HepG2 (cell line): ENCODE data around the gene JAZF1. TPM values are rescaled to one million over a fixed set of nuclear protein-coding genes. Genes with fewer than 3 reads are reported as not detected.

Experiments used
- ATAC-seq: fragments of 200-7000 bp; cut with Tn5 transposase; 3 replicates; pipeline ENCODE4 v1.9.1; 2020; ENCODE audit warnings: mild to moderate bottlenecking, moderate library complexity
- BruUV-seq: library from RNA; stranded (reverse); fragments of 400-500 nt; replicated peaks from 2 replicates; lab custom pipeline; 2021; lab: Mats Ljungman, UMichigan
- CTCF ChIA-PET: fragments of 300-600 bp; formaldehyde crosslinking; extraction: SDS; loops from one replicate; lab custom pipeline; 2021; ENCODE audit warnings: low total read pairs, inconsistent platforms, low intra/inter-chr PET ratio; lab: Yijun Ruan, JAX
- POLR2A ChIA-PET: fragments of 350-600 bp; sonication (Branson Sonifier 250); formaldehyde crosslinking; loops from one replicate; lab custom pipeline; 2020; ENCODE audit warnings: antibody characterized with exemption, inconsistent platforms; lab: Yijun Ruan, JAX
- DNase-seq: peaks from one replicate; pipeline ENCODE4 v3.0.0-alpha.2; 2015; ENCODE audit warnings: low spot score
- FAIRE-seq: peaks from 3 replicates; lab custom pipeline; 2011; peaks lifted over from hg19 to GRCh38; lab: Jason Lieb, UNC
- H2AFZ ChIP-seq: one replicate; pipeline ENCODE4 v1.6.1; 2011; ENCODE audit warnings: low read length, inconsistent platforms
- H3K27ac ChIP-seq: fragments of 300-600 bp; 3 replicates; pipeline ENCODE4 v1.8.0; 2011; ENCODE audit warnings: mixed run types, mild to moderate bottlenecking, mixed read lengths, low read length, inconsistent platforms; ENCODE audit not compliant: insufficient read depth; ENCODE audit errors: extremely low read length
- H3K27me3 ChIP-seq, 2 experiments: fragments of 200-600 bp in 1 of 2; 2 replicates in 1 of 2; 3 replicates in 1 of 2; pipeline versions ENCODE4 v1.6.0 to v1.8.0; 2011; ENCODE audit warnings: low read length in 2 of 2, mild to moderate bottlenecking in 2 of 2, moderate library complexity in 2 of 2, inconsistent platforms in 1 of 2; ENCODE audit not compliant: insufficient read depth in 2 of 2, control insufficient read depth in 1 of 2
- H3K36me3 ChIP-seq, 2 experiments: fragments of 200-600 bp in 1 of 2; replicated peaks in 1 of 2; 2 replicates in 1 of 2; 3 replicates in 1 of 2; pipeline versions ENCODE4 v1.5.1 to v1.8.0; 2011; ENCODE audit warnings: low read length in 2 of 2, inconsistent platforms in 1 of 2; ENCODE audit not compliant: insufficient read depth in 2 of 2, control insufficient read depth in 1 of 2
- H3K4me1 ChIP-seq: 2 replicates; pipeline ENCODE4 v1.5.1; 2012; ENCODE audit warnings: low read length, inconsistent platforms; ENCODE audit not compliant: insufficient read depth
- H3K4me2 ChIP-seq: 2 replicates; pipeline ENCODE4 v1.6.0; 2011; ENCODE audit warnings: low read depth, low read length, inconsistent platforms
- H3K4me3 ChIP-seq, 3 experiments: fragments of 200-600 bp in 1 of 3; sonication (generic), shearing (Covaris generic) in 1 of 3; replicated peaks in 1 of 3; 2 replicates each; pipeline ENCODE4 v1.5.1; 2011 to 2016; ENCODE audit warnings: low read length in 3 of 3, inconsistent platforms in 2 of 3, low read depth in 2 of 3, mild to moderate bottlenecking in 2 of 3, control low read depth in 1 of 3, mixed read lengths in 1 of 3; ENCODE audit not compliant: insufficient read depth in 1 of 3
- H3K79me2 ChIP-seq: one replicate; pipeline ENCODE4 v1.6.1; 2011; ENCODE audit warnings: low read length, inconsistent platforms; ENCODE audit not compliant: insufficient read depth
- H3K9ac ChIP-seq: 2 replicates; pipeline ENCODE4 v1.6.0; 2011; ENCODE audit warnings: mild to moderate bottlenecking, low read depth, low read length, inconsistent platforms; ENCODE audit not compliant: insufficient read depth
- H3K9me3 ChIP-seq: 2 replicates; pipeline ENCODE4 v1.5.1; 2012; ENCODE audit warnings: mild to moderate bottlenecking, low read length
- H4K20me1 ChIP-seq: 2 replicates; pipeline ENCODE4 v1.6.0; 2011; ENCODE audit warnings: inconsistent platforms, mild to moderate bottlenecking, low read length, moderate library complexity; ENCODE audit not compliant: insufficient read depth
- ERF ChIP-seq: IDR thresholded peaks from 2 replicates; pipeline ENCODE4 v1.6.1; 2018; ENCODE audit warnings: missing biosample characterization, missing genetic modification reagents
- ETV5 ChIP-seq: IDR thresholded peaks from 2 replicates; pipeline ENCODE4 v1.6.1; 2018; ENCODE audit warnings: missing biosample characterization, missing genetic modification reagents, inconsistent platforms, borderline replicate concordance
- KDM4B ChIP-seq: sonication (generic); formaldehyde crosslinking; IDR thresholded peaks from 2 replicates; pipeline ENCODE4 v1.4.0; 2020; ENCODE audit warnings: missing genetic modification reagents
- MAFF ChIP-seq: IDR thresholded peaks from 2 replicates; pipeline ENCODE4 v1.6.1; 2011; ENCODE audit warnings: low read depth, low read length, improper control_type of control experiment
- PRMT3 ChIP-seq: sonication (generic); formaldehyde crosslinking; IDR thresholded peaks from 2 replicates; pipeline ENCODE4 v1.8.1; 2022; ENCODE audit warnings: low read depth, mild to moderate bottlenecking, moderate library complexity, missing genetic modification reagents, borderline replicate concordance
- SMAD9 ChIP-seq: sonication (generic); formaldehyde crosslinking; IDR thresholded peaks from 2 replicates; pipeline ENCODE4 v1.5.1; 2020; ENCODE audit warnings: mild to moderate bottlenecking, missing genetic modification reagents
- SRF ChIP-seq: IDR thresholded peaks from 2 replicates; pipeline ENCODE4 v1.6.1; 2011; ENCODE audit warnings: mild to moderate bottlenecking, low read depth, low read length, moderate library complexity
- ZBTB20 ChIP-seq: sonication (generic); formaldehyde crosslinking; IDR thresholded peaks from 2 replicates; pipeline ENCODE4 v1.8.1; 2023; ENCODE audit warnings: missing genetic modification reagents, low read depth, mild to moderate bottlenecking, borderline replicate concordance
- ZNF282 ChIP-seq: fragments of 450-650 bp; IDR thresholded peaks from 2 replicates; pipeline ENCODE4 v1.6.1; 2018; ENCODE audit not compliant: partially characterized antibody
- ZNF605 ChIP-seq: sonication (generic); formaldehyde crosslinking; IDR thresholded peaks from 2 replicates; pipeline ENCODE4 v1.8.0; 2022; ENCODE audit warnings: mild to moderate bottlenecking, missing genetic modification reagents
- ZNF883 ChIP-seq: sonication (generic); formaldehyde crosslinking; IDR thresholded peaks from 2 replicates; pipeline ENCODE4 v1.5.1; 2020; ENCODE audit warnings: mild to moderate bottlenecking, missing genetic modification reagents; ENCODE audit errors: not compliant biosample characterization
- ZSCAN29 ChIP-seq: sonication (generic); formaldehyde crosslinking; conservative IDR thresholded peaks from 2 replicates; pipeline ENCODE4 v1.4.0; 2020; ENCODE audit warnings: mild to moderate bottlenecking, missing genetic modification reagents
- WGBS: methylation state at CpG from one replicate; pipeline ENCODE4 v1.1.6; 2017; ENCODE audit warnings: low lambda C conversion rate; 5-methylcytosine and 5-hydroxymethylcytosine counted together
- in situ Hi-C: cut with HindIII; loops from 2 replicates; pipeline ENCODE4 v1.10.0; 2017; ENCODE audit warnings: low pct_unique_long_range_greater_than_20kb; ENCODE audit not compliant: extremely low pct_ligation_motif_present
- intact Hi-C: fragments of 100-400 bp; cut with micrococcal nuclease; formaldehyde crosslinking; loops from one replicate; pipeline ENCODE4 v1.10.0; 2022; ENCODE audit not compliant: unreplicated experiment
- polyA plus RNA-seq, 8 experiments: library from polyadenylated mRNA; depleted of rRNA in 3 of 8; stranded (reverse) in 7 of 8; unstranded in 1 of 8; fragments of >200 nt; fragmentation: Illumina TruSeq in 4 of 8; extraction: Trizol in 4 of 8; gene quantifications; 2 replicates each; pipeline versions ENCODE4 v1.2.1 to v1.2.3, GENCODE V29; 2011 to 2016; ENCODE audit warnings: low read depth in 4 of 8, missing spikeins in 1 of 8, mixed read lengths in 1 of 8; ENCODE audit not compliant: insufficient read depth in 1 of 8
- total RNA-seq, 5 experiments: library from RNA; depleted of rRNA; stranded (reverse); fragments of >200 nt; fragmentation: Illumina TruSeq; extraction: Trizol; gene quantifications; 2 replicates each; pipeline ENCODE4 v1.2.3, GENCODE V29; 2016; ENCODE audit warnings: low read depth in 1 of 5

Gene JAZF1
- total and polyA plus RNA-seq, 2 of the 13 experiments (the other 11 are each of a cell fraction or from before 2014, with no cell fraction given), result not detected

- no peak overlapping the region for H3K4me2 ChIP-seq
- FAIRE-seq (no peak), ATAC-seq (no peak), DNase-seq (no peak)
- H4K20me1 ChIP-seq, result 0 out of 2 replicates have a peak, but pooled peaks cover 2% of the 10 kb centered on the region
- no peaks in the 10 kb centered on the region for H3K9me3 ChIP-seq
- H3K36me3 ChIP-seq, result no peaks in the 10 kb centered on the region
- no peak overlapping the region for H2AFZ ChIP-seq
- H3K27me3 ChIP-seq, result peaks cover 0 to 6% of the 10 kb centered on the region in 2 experiments; a peak in 2 of 5 replicates
- H3K4me3 ChIP-seq, result no peak overlapping the region
- intact Hi-C loops (no loop called here), in situ Hi-C loops (no loop called here)
- CTCF ChIA-PET, result no interaction called here
- WGBS, result 24% methylated on average over 5 of the region's 5 CpGs
- POLR2A ChIA-PET, result no interaction called here
- no peaks in the 10 kb centered on the region for H3K4me1 ChIP-seq
- no peaks in the 10 kb centered on the region for H3K79me2 ChIP-seq
- H3K9ac ChIP-seq, result no peak overlapping the region
- no TSS peak for BruUV-seq
- H3K27ac ChIP-seq, result no peak overlapping the region
- no peak for TF ChIP-seq ETV5 (CRISPR knock-in tag)
- TF ChIP-seq ZSCAN29 (CRISPR knock-in tag), result no peak
- no peak for TF ChIP-seq ZBTB20 (CRISPR knock-in tag)
- TF ChIP-seq MAFF, result no peak
- TF ChIP-seq ZNF605, result no peak
- TF ChIP-seq KDM4B (CRISPR knock-in tag), result no peak
- TF ChIP-seq SMAD9 (CRISPR knock-in tag), result no peak
- TF ChIP-seq ERF (CRISPR knock-in tag), result no peak
- no peak for TF ChIP-seq ZNF883
- TF ChIP-seq SRF, result no peak
- TF ChIP-seq ZNF282, result no peak
- TF ChIP-seq PRMT3 (CRISPR knock-in tag), result no peak
These were observed 99.6 kb downstream of the JAZF1 start for GRCh38 chr7:28081016-28081415.
